HCT116 (cell line): ENCODE measurements around the gene MAML2. TPM values are rescaled to one million over a fixed set of nuclear protein-coding genes. Genes with fewer than 3 reads are reported as not detected.

Source experiments
- ATAC-seq: fragments of 200-7000 bp; cut with Tn5 transposase; 2 replicates; pipeline ENCODE4 v1.9.1; 2020; ENCODE audit warnings: mild to moderate bottlenecking, moderate library complexity
- BruUV-seq: library from RNA; stranded (reverse); fragments of 400-500 nt; replicated peaks from 2 replicates; lab custom pipeline; 2021; lab: Mats Ljungman, UMichigan
- CTCF ChIA-PET: fragments of 300-600 bp; sonication (Branson Sonifier 250); formaldehyde crosslinking; loops from one replicate; lab custom pipeline; 2021; ENCODE audit warnings: antibody characterized with exemption; lab: Charles Lee
- POLR2A ChIA-PET: fragments of 300-600, 350-600 bp; sonication (Branson Sonifier 250); formaldehyde crosslinking; loops from one replicate; lab custom pipeline; 2021; ENCODE audit warnings: antibody characterized with exemption; lab: Charles Lee
- RAD21 ChIA-PET, 2 experiments: fragments of 300-600 bp; sonication (Branson Sonifier 250); formaldehyde crosslinking; loops; one replicate each; lab custom pipeline; 2023; ENCODE audit warnings: low total read pairs in 2 of 2; ENCODE audit not compliant: uncharacterized antibody in 2 of 2, unreplicated experiment in 2 of 2, low non-redundant PET in 1 of 2; lab: Charles Lee
- DNase-seq: peaks from one replicate; pipeline ENCODE4 v3.0.0-alpha.2; 2010; ENCODE audit warnings: low read depth, low spot score
- H2AFZ ChIP-seq: fragments of 200-600 bp; shearing (Covaris generic), sonication (generic); 2 replicates; pipeline ENCODE4 v1.6.1; 2017; ENCODE audit warnings: low read depth, mixed run types, mixed read lengths, antibody characterized with exemption, low read length; ENCODE audit not compliant: poor library complexity, severe bottlenecking
- H3K27ac ChIP-seq: 2 replicates; pipeline ENCODE4 v1.5.1; 2012; ENCODE audit warnings: low read depth, low read length
- H3K27me3 ChIP-seq: fragments of 200-600 bp; sonication (generic); 2 replicates; pipeline ENCODE4 v1.6.1; 2016; ENCODE audit warnings: mixed run types, low read length, mixed read lengths; ENCODE audit not compliant: insufficient read depth
- H3K36me3 ChIP-seq, 2 experiments: fragments of 200-500 bp in 1 of 2; fragments of 200-600 bp in 1 of 2; sonication (Bioruptor generic) in 1 of 2; sonication (generic) in 1 of 2; 2 replicates each; pipeline versions ENCODE4 v1.5.1 to v1.6.1; 2014 to 2016; ENCODE audit warnings: low read length in 2 of 2, inconsistent platforms in 1 of 2, mixed read lengths in 1 of 2, mixed run types in 1 of 2; ENCODE audit not compliant: insufficient read depth in 2 of 2, control insufficient read depth in 1 of 2
- H3K4me1 ChIP-seq, 2 experiments: fragments of 200-600 bp in 1 of 2; sonication (generic) in 1 of 2; 2 replicates each; pipeline versions ENCODE4 v1.5.1 to v1.6.1; 2012 to 2017; ENCODE audit warnings: low read length in 2 of 2, inconsistent platforms in 1 of 2, mild to moderate bottlenecking in 1 of 2, mixed read lengths in 1 of 2, mixed run types in 1 of 2, moderate library complexity in 1 of 2; ENCODE audit not compliant: insufficient read depth in 2 of 2, control insufficient read depth in 1 of 2
- H3K4me2 ChIP-seq: fragments of 200-600 bp; sonication (generic); 2 replicates; pipeline ENCODE4 v1.6.1; 2017; ENCODE audit warnings: mixed run types, low read length, mixed read lengths
- H3K4me3 ChIP-seq, 2 experiments: fragments of 200-600 bp in 1 of 2; sonication (generic) in 1 of 2; replicated peaks in 1 of 2; 2 replicates each; pipeline ENCODE4 v1.5.1; 2011 to 2016; ENCODE audit warnings: low read length in 2 of 2, control low read depth in 1 of 2, low read depth in 1 of 2, mild to moderate bottlenecking in 1 of 2, mixed read lengths in 1 of 2, mixed run types in 1 of 2
- H3K79me2 ChIP-seq: fragments of 200-600 bp; sonication (generic); 2 replicates; pipeline ENCODE4 v1.6.1; 2017; ENCODE audit warnings: mild to moderate bottlenecking, mixed run types, low read length, moderate library complexity, mixed read lengths; ENCODE audit not compliant: insufficient read depth
- H3K9ac ChIP-seq: fragments of 200-600 bp; sonication (generic); 2 replicates; pipeline ENCODE4 v1.6.1; 2016; ENCODE audit warnings: low read length, mixed read lengths
- H3K9me2 ChIP-seq: fragments of 200-600 bp; sonication (generic), shearing (Covaris generic); 2 replicates; pipeline ENCODE4 v1.6.1; 2017; ENCODE audit warnings: mixed run types, mild to moderate bottlenecking, moderate library complexity; ENCODE audit not compliant: insufficient read depth
- H3K9me3 ChIP-seq, 2 experiments: fragments of 200-500 bp in 1 of 2; fragments of 200-600 bp in 1 of 2; sonication (Bioruptor generic) in 1 of 2; sonication (generic) in 1 of 2; 2 replicates each; pipeline ENCODE4 v1.6.1; 2014 to 2017; ENCODE audit warnings: low read length in 2 of 2, mixed read lengths in 2 of 2, inconsistent platforms in 1 of 2, low read depth in 1 of 2, mild to moderate bottlenecking in 1 of 2, mixed run types in 1 of 2, moderate library complexity in 1 of 2; ENCODE audit not compliant: control insufficient read depth in 1 of 2, insufficient read depth in 1 of 2
- H4K20me1 ChIP-seq: fragments of 200-600 bp; sonication (generic), shearing (Covaris generic); 2 replicates; pipeline ENCODE4 v1.6.1; 2017; ENCODE audit warnings: mixed run types, mild to moderate bottlenecking, moderate library complexity; ENCODE audit not compliant: insufficient read depth
- CBX3 ChIP-seq: IDR thresholded peaks from 2 replicates; pipeline ENCODE4 v1.6.1; 2012; ENCODE audit warnings: low read depth
- CEBPB ChIP-seq: IDR thresholded peaks from 2 replicates; pipeline ENCODE4 v1.6.1; 2012; ENCODE audit warnings: low read depth
- EGR1 ChIP-seq: IDR thresholded peaks from 2 replicates; pipeline ENCODE4 v1.6.1; 2012; ENCODE audit warnings: low read depth
- ELF1 ChIP-seq: IDR thresholded peaks from 2 replicates; pipeline ENCODE4 v1.6.1; 2012; ENCODE audit warnings: low read depth, borderline replicate concordance
- EZH2 ChIP-seq: fragments of 200-600 bp; sonication (generic); IDR thresholded peaks from 2 replicates; pipeline ENCODE4 v1.6.1; 2017; ENCODE audit warnings: antibody characterized with exemption, mixed run types
- JUND ChIP-seq: IDR thresholded peaks from 2 replicates; pipeline ENCODE4 v1.6.1; 2012
- POLR2A ChIP-seq: IDR thresholded peaks from 2 replicates; pipeline ENCODE4 v1.7.0; 2011; ENCODE audit warnings: borderline replicate concordance; ENCODE audit not compliant: insufficient read depth, insufficient read length; ENCODE audit errors: extremely low read depth
- POLR2AphosphoS5 ChIP-seq: IDR thresholded peaks from 2 replicates; pipeline ENCODE4 v1.6.1; 2011; ENCODE audit warnings: mild to moderate bottlenecking, low read depth, low read length, moderate library complexity
- SIN3A ChIP-seq: IDR thresholded peaks from 2 replicates; pipeline ENCODE4 v1.6.1; 2012; ENCODE audit warnings: low read depth
- SRF ChIP-seq: IDR thresholded peaks from 2 replicates; pipeline ENCODE4 v1.6.1; 2012; ENCODE audit warnings: low read depth
- TCF7L2 ChIP-seq: IDR thresholded peaks from 2 replicates; pipeline ENCODE4 v1.7.0; 2011; ENCODE audit warnings: borderline replicate concordance, inconsistent platforms; ENCODE audit not compliant: insufficient read depth, insufficient read length; ENCODE audit errors: extremely low read depth
- ZFX ChIP-seq: fragments of 450-650 bp; IDR thresholded peaks from 2 replicates; pipeline ENCODE4 v1.6.1; 2017
- ZNF274 ChIP-seq: fragments of 200-500 bp; sonication (Bioruptor generic); IDR thresholded peaks from 2 replicates; pipeline ENCODE4 v1.6.1; 2014; ENCODE audit warnings: mild to moderate bottlenecking, low read depth, low read length, inconsistent platforms
- intact Hi-C: fragments of 100-400 bp; cut with micrococcal nuclease; formaldehyde crosslinking; loops from 2 replicates; pipeline ENCODE4 v1.10.0; 2022
- total RNA-seq: library from RNA; stranded (reverse); gene quantifications from one replicate; pipeline ENCODE4 v1.2.1, GENCODE V29; 2021; ENCODE audit not compliant: unreplicated experiment
- TF ChIP-seq, protein P1 (sequence below): IDR thresholded peaks from 2 replicates; pipeline ENCODE4 v1.6.1; 2012; ENCODE audit warnings: low read depth
- TF ChIP-seq, protein P2 (sequence below), 3 experiments: fragments of 200-600 bp in 1 of 3; sonication (generic) in 1 of 3; IDR thresholded peaks in 2 of 3; conservative IDR thresholded peaks in 1 of 3; 2 replicates each; pipeline ENCODE4 v1.5.1; 2012 to 2017; ENCODE audit warnings: low read depth in 2 of 3, low read length in 2 of 3, antibody characterized with exemption in 1 of 3, borderline replicate concordance in 1 of 3, control low read depth in 1 of 3, mild to moderate bottlenecking in 1 of 3, mixed read lengths in 1 of 3, mixed run types in 1 of 3, moderate library complexity in 1 of 3; ENCODE audit not compliant: insufficient read depth in 1 of 3
- TF ChIP-seq, protein P3 (sequence below): IDR thresholded peaks from 2 replicates; pipeline ENCODE4 v1.6.1; 2012
- TF ChIP-seq, protein P4 (sequence below): IDR thresholded peaks from 2 replicates; pipeline ENCODE4 v1.6.1; 2012
- TF ChIP-seq, protein P5 (sequence below): IDR thresholded peaks from 2 replicates; pipeline ENCODE4 v1.6.1; 2011; ENCODE audit warnings: mild to moderate bottlenecking, low read length, moderate library complexity; ENCODE audit not compliant: insufficient replicate concordance; ENCODE audit errors: extremely low read depth

MAML2 gene
- total RNA-seq, 1 experiment from 2014 or later: 2.6 TPM

DNA sequence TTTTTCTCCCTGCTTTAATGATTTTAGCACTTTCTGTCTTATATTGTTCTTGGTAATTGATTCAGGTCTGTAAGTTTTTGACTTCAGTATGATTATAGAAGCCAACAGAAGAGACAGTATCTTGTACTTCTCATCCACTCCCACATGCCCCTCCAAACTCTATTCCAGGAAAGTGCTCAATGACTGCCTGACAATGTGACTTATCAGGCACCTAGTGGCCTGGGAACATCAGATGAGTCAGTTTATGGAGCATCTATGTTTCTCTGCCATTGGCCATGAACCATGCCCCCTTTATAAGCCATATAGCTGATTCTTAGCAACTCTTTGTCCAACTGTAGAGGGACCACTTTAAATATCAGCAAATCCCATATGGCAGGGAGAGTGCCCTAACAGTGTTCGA lies 239.9 kb downstream of the MAML2 start:
- no peaks in the 10 kb centered on the region for H3K9me2 ChIP-seq
- no peaks in the 10 kb centered on the region for H3K27me3 ChIP-seq
- ATAC-seq (no peak), DNase-seq (no peak)
- no TSS peak for BruUV-seq
- no peak overlapping the region for H3K9ac ChIP-seq
- no peak overlapping the region for H2AFZ ChIP-seq
- H3K36me3 ChIP-seq: no peaks in the 10 kb centered on the region
- CTCF ChIA-PET: no interaction called here
- H3K79me2 ChIP-seq: no peaks in the 10 kb centered on the region
- intact Hi-C loops: no loop called here
- H3K27ac ChIP-seq: no peak overlapping the region
- no peaks in the 10 kb centered on the region for H3K9me3 ChIP-seq
- POLR2A ChIA-PET: no interaction called here
- H3K4me1 ChIP-seq: peaks cover under 1 to 17% of the 10 kb centered on the region in 2 experiments; a peak in 2 of 4 replicates
- no peak overlapping the region for H3K4me2 ChIP-seq
- TF ChIP-seq JUND: no peak
- no peak for TF ChIP-seq EZH2
- TF ChIP-seq, protein P1, sequence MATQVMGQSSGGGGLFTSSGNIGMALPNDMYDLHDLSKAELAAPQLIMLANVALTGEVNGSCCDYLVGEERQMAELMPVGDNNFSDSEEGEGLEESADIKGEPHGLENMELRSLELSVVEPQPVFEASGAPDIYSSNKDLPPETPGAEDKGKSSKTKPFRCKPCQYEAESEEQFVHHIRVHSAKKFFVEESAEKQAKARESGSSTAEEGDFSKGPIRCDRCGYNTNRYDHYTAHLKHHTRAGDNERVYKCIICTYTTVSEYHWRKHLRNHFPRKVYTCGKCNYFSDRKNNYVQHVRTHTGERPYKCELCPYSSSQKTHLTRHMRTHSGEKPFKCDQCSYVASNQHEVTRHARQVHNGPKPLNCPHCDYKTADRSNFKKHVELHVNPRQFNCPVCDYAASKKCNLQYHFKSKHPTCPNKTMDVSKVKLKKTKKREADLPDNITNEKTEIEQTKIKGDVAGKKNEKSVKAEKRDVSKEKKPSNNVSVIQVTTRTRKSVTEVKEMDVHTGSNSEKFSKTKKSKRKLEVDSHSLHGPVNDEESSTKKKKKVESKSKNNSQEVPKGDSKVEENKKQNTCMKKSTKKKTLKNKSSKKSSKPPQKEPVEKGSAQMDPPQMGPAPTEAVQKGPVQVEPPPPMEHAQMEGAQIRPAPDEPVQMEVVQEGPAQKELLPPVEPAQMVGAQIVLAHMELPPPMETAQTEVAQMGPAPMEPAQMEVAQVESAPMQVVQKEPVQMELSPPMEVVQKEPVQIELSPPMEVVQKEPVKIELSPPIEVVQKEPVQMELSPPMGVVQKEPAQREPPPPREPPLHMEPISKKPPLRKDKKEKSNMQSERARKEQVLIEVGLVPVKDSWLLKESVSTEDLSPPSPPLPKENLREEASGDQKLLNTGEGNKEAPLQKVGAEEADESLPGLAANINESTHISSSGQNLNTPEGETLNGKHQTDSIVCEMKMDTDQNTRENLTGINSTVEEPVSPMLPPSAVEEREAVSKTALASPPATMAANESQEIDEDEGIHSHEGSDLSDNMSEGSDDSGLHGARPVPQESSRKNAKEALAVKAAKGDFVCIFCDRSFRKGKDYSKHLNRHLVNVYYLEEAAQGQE: no peak
- TF ChIP-seq, protein P2, sequence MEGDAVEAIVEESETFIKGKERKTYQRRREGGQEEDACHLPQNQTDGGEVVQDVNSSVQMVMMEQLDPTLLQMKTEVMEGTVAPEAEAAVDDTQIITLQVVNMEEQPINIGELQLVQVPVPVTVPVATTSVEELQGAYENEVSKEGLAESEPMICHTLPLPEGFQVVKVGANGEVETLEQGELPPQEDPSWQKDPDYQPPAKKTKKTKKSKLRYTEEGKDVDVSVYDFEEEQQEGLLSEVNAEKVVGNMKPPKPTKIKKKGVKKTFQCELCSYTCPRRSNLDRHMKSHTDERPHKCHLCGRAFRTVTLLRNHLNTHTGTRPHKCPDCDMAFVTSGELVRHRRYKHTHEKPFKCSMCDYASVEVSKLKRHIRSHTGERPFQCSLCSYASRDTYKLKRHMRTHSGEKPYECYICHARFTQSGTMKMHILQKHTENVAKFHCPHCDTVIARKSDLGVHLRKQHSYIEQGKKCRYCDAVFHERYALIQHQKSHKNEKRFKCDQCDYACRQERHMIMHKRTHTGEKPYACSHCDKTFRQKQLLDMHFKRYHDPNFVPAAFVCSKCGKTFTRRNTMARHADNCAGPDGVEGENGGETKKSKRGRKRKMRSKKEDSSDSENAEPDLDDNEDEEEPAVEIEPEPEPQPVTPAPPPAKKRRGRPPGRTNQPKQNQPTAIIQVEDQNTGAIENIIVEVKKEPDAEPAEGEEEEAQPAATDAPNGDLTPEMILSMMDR (IDR thresholded peaks at IDR 0.05 in 2 of 3, conservative IDR thresholded peaks at IDR 0.05 in 1 of 3; ENCODE audit: borderline replicate concordance in 1 of 3, insufficient read depth in 1 of 3, low read depth in 2 of 3, low read length in 2 of 3): no peak
- no peak for TF ChIP-seq TCF7L2
- no peak for TF ChIP-seq ZNF274
- no peak for TF ChIP-seq POLR2AphosphoS5
- no peak for TF ChIP-seq CBX3
- no peak for TF ChIP-seq ZFX
- TF ChIP-seq CEBPB: no peak
- TF ChIP-seq, protein P3, sequence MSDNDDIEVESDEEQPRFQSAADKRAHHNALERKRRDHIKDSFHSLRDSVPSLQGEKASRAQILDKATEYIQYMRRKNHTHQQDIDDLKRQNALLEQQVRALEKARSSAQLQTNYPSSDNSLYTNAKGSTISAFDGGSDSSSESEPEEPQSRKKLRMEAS: no peak
- TF ChIP-seq, protein P4, sequence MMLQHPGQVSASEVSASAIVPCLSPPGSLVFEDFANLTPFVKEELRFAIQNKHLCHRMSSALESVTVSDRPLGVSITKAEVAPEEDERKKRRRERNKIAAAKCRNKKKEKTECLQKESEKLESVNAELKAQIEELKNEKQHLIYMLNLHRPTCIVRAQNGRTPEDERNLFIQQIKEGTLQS: no peak
- no peak for TF ChIP-seq POLR2A
- TF ChIP-seq, protein P5, sequence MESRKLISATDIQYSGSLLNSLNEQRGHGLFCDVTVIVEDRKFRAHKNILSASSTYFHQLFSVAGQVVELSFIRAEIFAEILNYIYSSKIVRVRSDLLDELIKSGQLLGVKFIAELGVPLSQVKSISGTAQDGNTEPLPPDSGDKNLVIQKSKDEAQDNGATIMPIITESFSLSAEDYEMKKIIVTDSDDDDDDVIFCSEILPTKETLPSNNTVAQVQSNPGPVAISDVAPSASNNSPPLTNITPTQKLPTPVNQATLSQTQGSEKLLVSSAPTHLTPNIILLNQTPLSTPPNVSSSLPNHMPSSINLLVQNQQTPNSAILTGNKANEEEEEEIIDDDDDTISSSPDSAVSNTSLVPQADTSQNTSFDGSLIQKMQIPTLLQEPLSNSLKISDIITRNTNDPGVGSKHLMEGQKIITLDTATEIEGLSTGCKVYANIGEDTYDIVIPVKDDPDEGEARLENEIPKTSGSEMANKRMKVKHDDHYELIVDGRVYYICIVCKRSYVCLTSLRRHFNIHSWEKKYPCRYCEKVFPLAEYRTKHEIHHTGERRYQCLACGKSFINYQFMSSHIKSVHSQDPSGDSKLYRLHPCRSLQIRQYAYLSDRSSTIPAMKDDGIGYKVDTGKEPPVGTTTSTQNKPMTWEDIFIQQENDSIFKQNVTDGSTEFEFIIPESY: no peak
- TF ChIP-seq ELF1: no peak
- TF ChIP-seq EGR1: no peak
- TF ChIP-seq SIN3A: no peak
- no peak for TF ChIP-seq SRF
- H4K20me1 ChIP-seq: no peaks in the 10 kb centered on the region
- RAD21 ChIA-PET: no interaction called here
- no peak overlapping the region for H3K4me3 ChIP-seq
